Caco-2 (cell line): Measurements from ENCODE around the gene PPP1R12A. TPM values are rescaled to one million over a fixed set of nuclear protein-coding genes. Genes with fewer than 3 reads are reported as not detected.
A peak's percentile ranks its signal among the peaks of the same experiment; 100 is the strongest.

Experiments used
- BruUV-seq: library from RNA; stranded (reverse); fragments of 400-500 nt; replicated peaks from 2 replicates; lab custom pipeline; 2021; lab: Mats Ljungman, UMichigan
- CTCF ChIA-PET: fragments of 300-600 bp; sonication (Branson Sonifier 250); formaldehyde crosslinking; loops from one replicate; lab custom pipeline; 2022; ENCODE audit warnings: antibody characterized with exemption; lab: Charles Lee
- POLR2A ChIA-PET: fragments of 300-600 bp; sonication (Branson Sonifier 250); formaldehyde crosslinking; loops from one replicate; lab custom pipeline; 2022; ENCODE audit warnings: antibody characterized with exemption; lab: Charles Lee
- DNase-seq, 2 experiments: peaks; one replicate each; pipeline versions ENCODE4 v3.0.0 to v3.0.0-alpha.2; 2020 to 2022
- H3K27me3 ChIP-seq: replicated peaks from 2 replicates; pipeline ENCODE4 v1.6.0; 2011; ENCODE audit warnings: low read length; ENCODE audit not compliant: control insufficient read depth, insufficient read depth
- H3K36me3 ChIP-seq: 2 replicates; pipeline ENCODE4 v1.5.1; 2011; ENCODE audit warnings: low read length; ENCODE audit not compliant: control insufficient read depth, insufficient read depth
- H3K4me1 ChIP-seq: fragments of 250-450 bp; sonication (Bioruptor Pico); 2 replicates; pipeline ENCODE4 v1.5.1; 2020; ENCODE audit warnings: mild to moderate bottlenecking
- H3K4me3 ChIP-seq: 2 replicates; pipeline ENCODE4 v1.5.1; 2011; ENCODE audit warnings: low read depth, mild to moderate bottlenecking, control low read depth, low read length
- H3K9me3 ChIP-seq: fragments of 250-450 bp; sonication (Bioruptor Pico); 2 replicates; pipeline ENCODE4 v1.5.1; 2020; ENCODE audit warnings: mild to moderate bottlenecking, moderate library complexity
- H3K27ac Mint-ChIP-seq: one replicate; pipeline ENCODE4 v1.8.0; 2022; ENCODE audit warnings: mixed read lengths; ENCODE audit not compliant: unreplicated experiment
- H3K27me3 Mint-ChIP-seq: one replicate; pipeline ENCODE4 v1.8.0; 2022; ENCODE audit warnings: mixed read lengths; ENCODE audit not compliant: insufficient read depth, unreplicated experiment
- H3K36me3 Mint-ChIP-seq: one replicate; pipeline ENCODE4 v1.8.0; 2022; ENCODE audit warnings: mild to moderate bottlenecking, mixed read lengths; ENCODE audit not compliant: insufficient read depth, unreplicated experiment
- H3K4me1 Mint-ChIP-seq: one replicate; pipeline ENCODE4 v1.8.0; 2022; ENCODE audit warnings: low read depth, mixed read lengths; ENCODE audit not compliant: unreplicated experiment
- H3K4me3 Mint-ChIP-seq: one replicate; pipeline ENCODE4 v1.8.0; 2022; ENCODE audit warnings: mild to moderate bottlenecking, moderate library complexity, mixed read lengths; ENCODE audit not compliant: unreplicated experiment
- H3K9me3 Mint-ChIP-seq: one replicate; pipeline ENCODE4 v1.8.0; 2022; ENCODE audit warnings: mixed read lengths; ENCODE audit not compliant: unreplicated experiment
- intact Hi-C: fragments of 100-400 bp; cut with micrococcal nuclease; formaldehyde crosslinking; loops from one replicate; pipeline ENCODE4 v1.10.0; 2022; ENCODE audit not compliant: unreplicated experiment
- total RNA-seq: library from RNA; stranded (reverse); gene quantifications from 2 replicates; pipeline ENCODE4 v1.2.3, GENCODE V29; 2022
- TF ChIP-seq, protein P1 (sequence below), 2 experiments: fragments of 200-600 bp in 1 of 2; IDR thresholded peaks; 1 replicate in 1 of 2; 2 replicates in 1 of 2; pipeline versions ENCODE4 v1.5.1 to v1.8.0; 2011 to 2022; ENCODE audit warnings: antibody characterized with exemption in 1 of 2, control low read depth in 1 of 2, inconsistent platforms in 1 of 2, low read depth in 1 of 2, low read length in 1 of 2, mild to moderate bottlenecking in 1 of 2, moderate library complexity in 1 of 2; ENCODE audit not compliant: insufficient read depth in 1 of 2, severe bottlenecking in 1 of 2, unreplicated experiment in 1 of 2

PPP1R12A gene
- total RNA-seq, 1 experiment from 2014 or later: 62.5 TPM

DNA sequence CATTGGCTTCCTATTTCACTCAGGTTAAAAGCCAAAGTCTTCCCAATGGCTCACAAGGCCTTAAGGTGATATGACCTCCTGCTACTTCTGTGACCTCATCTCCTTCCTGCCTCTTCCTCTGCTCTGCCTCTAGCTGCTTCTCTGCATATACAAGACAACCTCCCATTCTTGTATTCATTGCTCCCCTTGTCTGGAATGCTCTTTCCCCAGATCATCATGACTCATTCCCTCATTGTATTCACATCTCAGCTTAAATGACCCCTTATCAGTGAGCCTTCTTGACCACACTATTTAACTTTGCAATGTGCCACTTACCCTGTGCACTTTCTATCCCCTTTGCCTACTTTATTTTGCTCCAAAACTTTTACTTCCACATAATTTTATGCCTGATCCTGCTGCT lies 90.2 kb downstream of the PPP1R12A start:
- Mint-ChIP-seq H3K4me1 (peaks cover 15% of the 10 kb centered on the region), H3K9me3 (peaks cover 30% of the 10 kb centered on the region), H3K36me3 (peaks cover 42% of the 10 kb centered on the region), H3K4me3 (no peak overlapping the region), H3K27me3 (no peaks in the 10 kb centered on the region), H3K27ac (peak overlapping the region; percentile 33)
- CTCF ChIA-PET: no interaction called here
- intact Hi-C loops: no loop called here
- no TSS peak for BruUV-seq
- H3K27me3 ChIP-seq: no peaks in the 10 kb centered on the region
- TF ChIP-seq, protein P1, sequence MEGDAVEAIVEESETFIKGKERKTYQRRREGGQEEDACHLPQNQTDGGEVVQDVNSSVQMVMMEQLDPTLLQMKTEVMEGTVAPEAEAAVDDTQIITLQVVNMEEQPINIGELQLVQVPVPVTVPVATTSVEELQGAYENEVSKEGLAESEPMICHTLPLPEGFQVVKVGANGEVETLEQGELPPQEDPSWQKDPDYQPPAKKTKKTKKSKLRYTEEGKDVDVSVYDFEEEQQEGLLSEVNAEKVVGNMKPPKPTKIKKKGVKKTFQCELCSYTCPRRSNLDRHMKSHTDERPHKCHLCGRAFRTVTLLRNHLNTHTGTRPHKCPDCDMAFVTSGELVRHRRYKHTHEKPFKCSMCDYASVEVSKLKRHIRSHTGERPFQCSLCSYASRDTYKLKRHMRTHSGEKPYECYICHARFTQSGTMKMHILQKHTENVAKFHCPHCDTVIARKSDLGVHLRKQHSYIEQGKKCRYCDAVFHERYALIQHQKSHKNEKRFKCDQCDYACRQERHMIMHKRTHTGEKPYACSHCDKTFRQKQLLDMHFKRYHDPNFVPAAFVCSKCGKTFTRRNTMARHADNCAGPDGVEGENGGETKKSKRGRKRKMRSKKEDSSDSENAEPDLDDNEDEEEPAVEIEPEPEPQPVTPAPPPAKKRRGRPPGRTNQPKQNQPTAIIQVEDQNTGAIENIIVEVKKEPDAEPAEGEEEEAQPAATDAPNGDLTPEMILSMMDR (IDR thresholded peaks at IDR 0.05; ENCODE audit: insufficient read depth in 1 of 2, low read depth in 1 of 2, low read length in 1 of 2, severe bottlenecking in 1 of 2, unreplicated experiment in 1 of 2): no peak
- DNase-seq: peak in 1 of 2 experiments; percentile 18
- peaks cover 4% of the 10 kb centered on the region for H3K9me3 ChIP-seq
- peaks cover 12% of the 10 kb centered on the region for H3K4me1 ChIP-seq
- H3K4me3 ChIP-seq: no peak overlapping the region
- H3K36me3 ChIP-seq: no peaks in the 10 kb centered on the region
- POLR2A ChIA-PET: no interaction called here

DNA sequence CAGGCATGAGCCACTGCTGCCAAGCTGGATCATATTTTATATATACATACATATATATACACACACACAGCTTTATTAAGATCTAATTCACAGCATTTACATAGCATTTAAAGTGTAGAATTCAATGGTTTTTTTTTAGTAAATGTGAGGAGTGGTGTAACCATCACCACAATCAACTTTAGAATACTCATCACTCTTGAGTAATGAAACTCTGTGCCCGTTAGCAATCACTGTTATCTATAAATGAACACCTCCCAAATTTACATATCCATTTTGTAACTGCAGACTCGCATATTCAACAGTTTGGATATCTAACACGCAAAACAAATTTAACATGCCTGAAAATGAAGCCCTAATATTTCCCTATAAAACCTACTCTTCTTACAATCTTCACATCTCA lies 90.9 kb downstream of the PPP1R12A start:
- peaks cover 37% of the 10 kb centered on the region for H3K9me3 Mint-ChIP-seq

DNA sequence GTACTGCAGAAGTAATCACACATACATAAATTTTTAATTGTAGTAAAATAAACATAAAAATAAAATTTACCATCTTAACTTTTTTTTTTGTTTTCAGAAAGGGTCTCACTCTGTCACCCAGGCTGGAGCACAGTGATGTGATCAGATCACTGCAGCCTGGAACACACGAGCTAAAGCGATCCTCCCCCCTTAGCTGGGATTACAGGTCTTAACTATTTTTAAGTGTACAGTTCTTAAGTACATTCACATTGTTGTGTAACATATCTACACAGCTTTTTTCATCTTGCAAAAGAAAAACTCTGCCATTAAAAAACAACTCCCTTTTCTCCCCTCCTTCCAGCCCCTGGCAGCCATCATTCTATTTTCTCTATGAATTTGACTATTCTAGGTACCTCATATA lies 92.3 kb downstream of the PPP1R12A start:
- CTCF ChIA-PET: no interaction called here
- no TSS peak for BruUV-seq
- no peaks in the 10 kb centered on the region for H3K27me3 ChIP-seq
- POLR2A ChIA-PET: no interaction called here
- H3K36me3 ChIP-seq: peaks cover 1% of the 10 kb centered on the region; the same call in 1 of the 2 replicates
- H3K4me1 Mint-ChIP-seq: peaks cover 15% of the 10 kb centered on the region
- peaks cover 12% of the 10 kb centered on the region for H3K4me1 ChIP-seq
- no peak overlapping the region for H3K4me3 ChIP-seq
- peaks cover 46% of the 10 kb centered on the region for H3K9me3 Mint-ChIP-seq
- no peak for DNase-seq
- H3K27me3 Mint-ChIP-seq: no peaks in the 10 kb centered on the region
- H3K4me3 Mint-ChIP-seq: no peak overlapping the region
- intact Hi-C loops: no loop called here
- TF ChIP-seq, protein P1 (IDR thresholded peaks at IDR 0.05; ENCODE audit: insufficient read depth in 1 of 2, low read depth in 1 of 2, low read length in 1 of 2, severe bottlenecking in 1 of 2, unreplicated experiment in 1 of 2): no peak
- peaks cover 25% of the 10 kb centered on the region for H3K9me3 ChIP-seq
- H3K27ac Mint-ChIP-seq: no peak overlapping the region
- H3K36me3 Mint-ChIP-seq: peaks cover 60% of the 10 kb centered on the region

More for the DNA sequence above, 90.9 kb downstream of the PPP1R12A start:
- Histone ChIP-seq H3K4me1 (peaks cover 12% of the 10 kb centered on the region), H3K4me3 (no peak overlapping the region), H3K27me3 (no peaks in the 10 kb centered on the region), H3K36me3 (no peaks in the 10 kb centered on the region), H3K9me3 (peaks cover 11% of the 10 kb centered on the region)
- Mint-ChIP-seq H3K27me3 (no peaks in the 10 kb centered on the region), H3K36me3 (peaks cover 49% of the 10 kb centered on the region), H3K27ac (peak overlapping the region; percentile 33), H3K4me3 (no peak overlapping the region), H3K4me1 (peaks cover 15% of the 10 kb centered on the region)
- no peak for DNase-seq
- POLR2A ChIA-PET: no interaction called here
- intact Hi-C loops: no loop called here
- no TSS peak for BruUV-seq
- TF ChIP-seq, protein P1 (IDR thresholded peaks at IDR 0.05; ENCODE audit: insufficient read depth in 1 of 2, low read depth in 1 of 2, low read length in 1 of 2, severe bottlenecking in 1 of 2, unreplicated experiment in 1 of 2): no peak
- CTCF ChIA-PET: no interaction called here
